ENCODE measurements around the gene RIPK3.

DNA sequence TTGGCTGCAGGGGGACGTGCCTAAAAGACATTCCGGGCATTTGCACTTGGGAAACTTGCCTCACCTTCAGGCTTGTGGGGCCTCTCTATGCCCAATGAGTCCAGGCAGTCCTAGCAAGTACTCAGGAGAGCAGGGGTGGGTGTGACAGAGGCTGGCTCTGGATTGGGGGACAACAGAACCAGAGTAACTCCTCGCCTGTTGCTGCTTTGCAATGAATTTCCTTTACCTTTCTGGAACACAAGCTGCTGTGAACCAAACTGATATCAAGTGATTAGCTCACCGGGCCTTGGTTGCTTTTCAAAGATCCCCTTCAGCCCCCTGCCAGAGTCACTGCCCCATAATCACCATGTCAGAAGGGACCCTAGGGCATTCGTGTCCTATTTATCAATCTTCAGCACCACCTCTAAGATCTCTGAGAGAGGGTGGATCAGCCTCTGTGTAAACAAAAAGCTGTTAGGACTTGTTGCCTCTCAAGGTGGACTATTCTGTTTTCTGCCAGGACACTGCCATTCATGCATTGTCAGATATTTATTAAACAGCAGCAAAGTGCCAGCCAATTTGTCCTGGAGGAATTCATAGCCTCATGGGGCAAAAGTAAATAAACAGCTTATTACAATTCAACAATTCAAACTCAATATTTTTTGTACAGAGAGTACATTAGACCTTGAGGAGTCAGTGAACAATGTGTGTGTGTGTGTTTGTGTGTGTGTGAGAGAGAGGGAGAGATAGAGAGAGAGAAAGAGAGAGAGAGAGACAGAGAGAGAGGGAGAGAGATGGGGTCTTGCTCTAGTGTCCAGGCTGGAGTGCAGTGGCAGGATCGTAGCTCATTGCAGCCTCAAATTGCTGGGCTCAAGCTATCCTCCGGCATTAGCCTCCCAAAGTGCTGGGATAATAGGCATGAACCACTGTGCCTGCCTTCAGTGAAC, 39.5 kb upstream of the RIPK3 start:
- TF ChIP-seq POLR2AphosphoS5 (IDR thresholded peaks at IDR 0.05; ENCODE audit: low read depth, low read length) (no peak), POLR2A (IDR thresholded peaks at IDR 0.05; ENCODE audit: low read depth, low read length) (no peak), TAF1 (IDR thresholded peaks at IDR 0.05; ENCODE audit: borderline replicate concordance, low read depth, low read length) (no peak)
